KBM-7 (cell line): ENCODE data around the gene NR3C1.
A peak's percentile ranks its signal among the peaks of the same experiment; 100 is the strongest.

ENCODE experiments used
- DNase-seq: peaks from one replicate; pipeline ENCODE4 v3.0.0-alpha.2; 2015
- in situ Hi-C: fragments of 300-500 bp; cut with MboI; formaldehyde crosslinking; loops from 2 replicates; pipeline ENCODE4 v1.14.3; 2020; ENCODE audit warnings: low sequenced_read_pairs, low pct_unique_long_range_greater_than_20kb, mixed read lengths

NR3C1 gene

DNA sequence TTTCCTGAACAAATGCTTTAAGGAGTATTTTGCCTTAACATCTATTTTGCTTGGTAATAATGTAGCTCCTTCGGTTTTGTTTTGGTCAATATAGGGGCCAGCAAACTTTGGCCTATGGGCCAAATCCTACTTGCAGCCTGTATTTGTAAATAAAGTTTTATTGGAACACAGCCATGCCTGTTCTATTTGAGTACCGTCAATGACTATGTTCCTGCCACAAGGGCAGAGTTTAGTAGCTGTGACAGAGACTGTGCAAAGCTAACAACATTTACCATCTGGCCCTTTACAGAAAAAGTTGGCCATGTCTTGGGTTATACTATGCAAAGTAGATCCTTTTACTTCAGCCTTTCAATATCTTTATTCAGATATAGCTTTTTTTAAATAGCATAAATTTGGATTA, 113.4 kb downstream of the NR3C1 start:
- no peak for DNase-seq
- in situ Hi-C loops, result no loop called here

DNA sequence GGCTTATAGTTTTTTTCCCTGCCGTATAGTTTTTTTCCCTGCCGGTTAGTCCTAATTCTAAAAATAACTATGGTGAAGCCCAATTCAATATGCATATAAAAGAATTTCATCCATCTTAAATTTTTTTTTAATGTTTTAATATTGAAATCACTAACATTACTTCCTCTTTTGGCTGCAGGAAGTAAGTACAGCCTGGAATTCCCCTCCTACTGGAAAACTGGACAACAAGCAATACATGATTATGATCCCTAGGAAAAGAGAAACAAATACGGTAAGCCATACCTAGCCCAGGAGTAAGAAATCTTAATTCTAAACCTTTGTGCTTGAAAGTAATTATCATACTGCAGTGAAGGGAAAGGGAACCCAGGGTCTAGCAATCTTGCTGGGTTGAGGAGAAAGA, 119.0 kb downstream of the NR3C1 start:
- in situ Hi-C loops, result no loop called here
- DNase-seq, result no peak

DNA sequence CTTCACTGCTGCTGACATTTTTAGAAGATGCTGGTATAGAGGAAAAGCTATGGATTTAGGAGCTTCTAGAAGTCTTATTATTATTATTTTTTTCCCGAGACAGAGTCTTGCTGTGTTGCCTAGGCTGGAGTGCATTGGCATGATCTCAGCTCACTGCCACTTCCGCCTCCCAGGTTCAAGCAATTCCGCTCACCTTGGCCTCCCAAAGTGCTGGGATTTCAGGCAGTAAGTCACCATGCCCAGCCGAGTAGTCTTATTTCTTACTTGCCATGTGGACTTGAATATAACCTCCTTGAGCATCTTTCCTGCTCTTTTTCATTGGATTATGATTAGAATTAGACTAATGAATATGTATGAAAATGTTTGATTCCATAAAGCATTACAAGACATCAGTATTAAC, 119.5 kb downstream of the NR3C1 start:
- no peak for DNase-seq
- in situ Hi-C loops, result no loop called here

DNA sequence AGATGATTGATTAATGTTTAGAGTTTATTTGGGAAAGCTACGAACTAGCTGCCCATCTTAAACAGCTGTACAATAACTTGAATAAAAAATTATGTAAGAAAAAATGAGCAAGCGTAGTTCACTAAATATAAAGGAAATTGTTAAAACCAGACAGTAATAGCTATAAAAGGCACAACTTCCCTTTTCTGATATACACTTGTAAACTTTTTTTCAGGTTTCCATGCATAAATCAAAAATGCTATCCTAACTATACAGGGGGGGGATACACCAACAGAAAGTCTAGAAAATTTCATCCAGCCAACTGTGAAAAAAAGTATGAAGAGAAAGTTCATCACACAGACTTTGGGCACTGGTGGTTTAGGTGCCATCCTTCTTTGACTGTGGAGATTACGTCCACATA, 122.3 kb downstream of the NR3C1 start:
- DNase-seq, result peak; percentile 29
- in situ Hi-C loops, result no loop called here

DNA sequence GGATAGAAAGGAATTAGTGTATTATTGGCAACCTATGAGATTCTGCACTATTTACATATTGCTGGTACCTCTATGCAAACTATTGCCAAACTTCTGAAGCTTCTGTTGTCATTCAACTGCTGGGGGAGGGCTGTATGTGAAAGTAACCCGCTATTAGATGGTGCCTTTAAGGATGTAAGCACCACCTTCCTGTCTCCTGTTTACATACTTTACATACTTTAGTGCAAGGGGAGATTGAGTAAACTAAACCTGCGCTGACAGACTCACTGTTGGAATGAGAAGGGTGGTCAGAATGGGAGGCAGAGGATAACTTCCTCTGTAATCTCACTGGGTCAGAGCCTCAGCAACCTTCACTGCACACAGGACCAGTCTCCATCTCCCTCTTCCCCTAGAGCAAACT, 123.8 kb downstream of the NR3C1 start:
- no peak for DNase-seq
- in situ Hi-C loops, result no loop called here

DNA sequence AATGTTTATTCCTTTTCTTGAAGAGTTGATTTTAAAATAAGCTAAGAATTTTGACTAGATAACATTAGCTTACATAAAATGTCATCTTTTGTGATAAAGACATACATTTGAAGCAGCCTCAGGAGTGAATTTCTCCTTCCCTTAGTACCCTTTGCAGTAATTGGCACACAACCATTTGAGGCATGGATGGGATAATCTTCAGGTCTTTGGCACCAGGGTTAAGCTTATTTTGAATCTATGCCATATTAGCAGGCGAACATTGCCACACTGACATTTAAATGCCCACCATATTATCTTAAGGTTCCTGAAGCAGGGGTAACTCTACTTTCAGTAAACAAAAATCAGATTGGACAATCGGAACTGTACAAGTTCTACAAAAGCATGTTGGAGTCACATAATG, 126.0 kb downstream of the NR3C1 start:
- no peak for DNase-seq
- in situ Hi-C loops, result no loop called here

DNA sequence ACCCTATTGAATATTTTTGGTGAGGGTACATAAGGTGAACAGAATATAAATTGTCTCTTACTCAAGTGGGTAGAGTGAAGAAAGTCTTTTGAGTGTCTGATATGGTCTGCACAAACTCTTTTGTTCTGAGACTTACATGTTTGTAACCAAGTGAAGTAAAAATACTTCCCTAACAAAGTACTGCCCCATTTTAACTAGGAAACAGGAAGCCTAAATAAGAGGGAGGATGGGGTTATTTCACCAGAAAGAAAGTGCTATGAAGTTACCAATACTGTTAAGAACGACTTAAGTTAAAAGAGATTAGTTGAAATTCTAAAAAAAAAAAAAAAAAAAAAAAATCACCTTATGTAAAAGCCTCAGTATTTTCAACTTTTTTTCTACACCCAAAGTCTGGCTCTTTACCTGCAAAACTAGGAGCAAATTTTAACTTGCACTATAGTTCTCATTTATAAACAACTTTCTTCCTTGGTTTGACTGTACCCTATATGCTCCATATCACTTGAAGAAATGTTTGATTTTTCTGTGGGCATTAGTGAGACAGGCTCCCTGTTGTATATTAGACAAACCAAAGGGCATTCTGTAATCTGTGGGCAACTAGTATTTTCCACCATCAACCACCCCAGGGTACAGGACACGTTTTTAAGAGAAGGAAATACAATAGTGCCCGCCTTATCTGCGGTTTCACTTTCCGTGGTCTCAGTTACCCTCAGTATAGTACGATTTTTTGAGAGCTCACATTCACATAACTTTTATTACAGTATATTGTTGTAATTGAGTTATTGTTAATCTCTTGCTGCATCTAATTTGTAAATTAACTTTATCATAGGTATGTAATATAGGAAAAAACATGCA, 127.7 kb downstream of the NR3C1 start:
- in situ Hi-C loops, result no loop called here
- DNase-seq, result peak; percentile 31

DNA sequence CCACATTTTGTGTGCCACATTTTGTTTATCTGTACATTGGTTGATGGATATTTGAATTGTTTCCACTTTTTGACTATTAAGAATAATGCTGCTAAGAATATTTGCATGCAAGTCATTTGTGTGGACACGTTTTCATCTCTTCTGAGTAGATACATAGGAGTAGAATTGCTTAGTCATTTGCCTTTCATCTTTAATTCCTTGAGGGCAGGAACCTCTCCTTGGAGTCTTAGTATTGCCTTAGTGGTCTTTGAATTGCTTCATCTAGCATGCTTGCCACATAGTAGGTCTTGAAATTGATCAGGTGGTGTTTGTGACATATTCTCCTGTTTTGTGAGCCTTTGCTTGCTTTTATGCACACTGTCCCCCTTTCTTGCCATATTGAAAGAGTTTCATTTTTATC, 128.5 kb downstream of the NR3C1 start:
- no peak for DNase-seq
- in situ Hi-C loops, result no loop called here

DNA sequence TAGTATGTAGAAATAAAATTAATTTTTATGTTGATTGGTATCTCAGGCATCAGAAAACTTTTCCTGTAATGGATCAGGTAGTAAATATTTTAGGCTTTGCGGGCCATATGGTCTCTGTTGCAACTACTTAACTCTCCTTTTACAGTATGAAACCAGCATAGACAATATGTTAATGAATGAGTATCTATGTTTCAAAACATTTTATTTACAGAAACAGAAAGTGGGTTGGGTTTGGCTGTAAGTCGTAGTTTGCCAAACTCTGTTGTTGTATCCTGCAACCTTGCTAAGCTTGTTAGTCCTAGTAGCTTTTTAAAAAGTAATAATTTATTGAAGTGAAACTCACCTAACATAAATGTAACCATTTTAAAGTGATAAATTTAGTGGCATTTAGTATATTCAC, 132.1 kb downstream of the NR3C1 start:
- in situ Hi-C loops, result no loop called here
- no peak for DNase-seq

DNA sequence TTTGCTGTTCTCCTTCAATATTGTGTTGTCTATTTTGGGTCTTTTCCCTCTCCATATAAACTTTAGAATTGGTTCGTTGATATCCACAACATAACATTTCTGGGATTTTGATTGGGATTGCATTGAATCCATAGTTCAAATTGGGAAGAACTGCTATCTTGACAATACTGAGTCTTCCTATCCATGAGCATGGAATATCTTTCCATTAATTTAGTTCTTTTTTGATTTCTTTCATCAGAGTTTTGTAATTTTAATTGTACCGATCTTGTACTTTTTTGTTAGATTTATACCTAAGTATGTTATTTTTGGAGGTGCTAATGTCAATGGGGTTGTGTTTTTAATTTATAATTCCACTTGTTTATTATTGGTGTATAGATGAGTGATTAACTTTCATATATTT, 135.1 kb downstream of the NR3C1 start:
- DNase-seq, result no peak
- in situ Hi-C loops, result no loop called here

DNA sequence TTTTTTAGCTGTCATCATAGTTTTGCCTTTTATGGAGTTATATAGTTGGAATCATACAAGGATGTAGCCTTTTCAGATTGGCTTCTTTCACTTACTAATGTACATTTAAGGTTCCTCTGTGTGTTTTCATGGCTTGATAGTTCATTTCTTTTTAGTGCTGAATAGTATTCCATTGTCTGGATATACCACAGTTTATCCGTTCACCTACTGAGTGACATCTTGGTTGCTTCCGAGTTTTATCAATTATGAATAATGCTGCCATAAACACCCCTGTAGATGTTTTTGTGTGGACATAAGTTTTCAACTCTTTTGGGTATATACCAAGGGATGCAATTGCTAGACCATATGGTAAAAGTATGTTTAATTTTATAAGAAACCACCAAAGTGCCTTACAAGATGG, 136.3 kb downstream of the NR3C1 start:
- DNase-seq, result no peak
- in situ Hi-C loops, result no loop called here

DNA sequence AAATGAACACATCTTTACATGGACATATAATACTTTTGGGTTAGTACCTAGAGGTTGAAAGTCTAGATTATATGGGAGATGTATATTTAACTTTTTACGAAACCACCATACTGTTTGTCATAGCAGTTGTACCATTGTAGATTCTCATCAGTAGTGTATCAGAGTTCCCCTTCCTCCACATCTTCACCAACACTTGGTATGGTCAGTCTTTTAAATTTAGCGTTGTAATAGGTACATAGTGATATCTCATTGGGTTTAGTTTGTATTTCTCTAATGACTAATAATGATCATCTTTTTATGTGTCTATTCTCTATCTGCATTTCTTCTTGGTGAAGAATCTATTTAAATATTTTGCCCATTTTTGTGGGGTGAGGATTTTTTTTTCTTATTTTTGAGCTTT, 137.5 kb downstream of the NR3C1 start:
- in situ Hi-C loops, result no loop called here

DNA sequence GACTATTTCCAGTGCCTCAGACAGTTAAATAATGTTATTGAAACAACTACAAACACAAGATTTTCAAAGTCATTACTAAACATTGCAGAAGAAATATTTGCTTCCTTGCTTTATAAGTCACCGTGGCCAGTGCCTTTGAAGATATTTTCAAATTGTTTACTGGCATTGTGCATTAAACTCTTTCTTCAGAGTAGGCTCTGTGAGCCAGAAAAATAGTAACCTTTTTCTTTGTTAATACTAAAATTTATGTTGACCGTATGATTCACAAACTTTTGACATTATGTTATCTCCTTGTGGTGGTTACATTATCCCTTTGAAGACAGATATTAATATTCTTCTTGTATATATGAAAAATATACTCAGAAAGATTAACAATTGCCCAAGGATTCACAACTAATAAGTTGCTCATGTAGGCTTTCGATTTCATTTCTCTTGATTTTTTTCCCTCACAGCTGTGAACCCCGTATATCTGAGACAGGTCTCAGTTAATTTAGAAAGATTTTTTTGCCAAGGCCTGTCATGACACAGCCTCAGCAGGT, 140.1 kb downstream of the NR3C1 start:
- in situ Hi-C loops, result no loop called here
- DNase-seq, result no peak

More for the DNA sequence above, 137.5 kb downstream of the NR3C1 start:
- no peak for DNase-seq

DNA sequence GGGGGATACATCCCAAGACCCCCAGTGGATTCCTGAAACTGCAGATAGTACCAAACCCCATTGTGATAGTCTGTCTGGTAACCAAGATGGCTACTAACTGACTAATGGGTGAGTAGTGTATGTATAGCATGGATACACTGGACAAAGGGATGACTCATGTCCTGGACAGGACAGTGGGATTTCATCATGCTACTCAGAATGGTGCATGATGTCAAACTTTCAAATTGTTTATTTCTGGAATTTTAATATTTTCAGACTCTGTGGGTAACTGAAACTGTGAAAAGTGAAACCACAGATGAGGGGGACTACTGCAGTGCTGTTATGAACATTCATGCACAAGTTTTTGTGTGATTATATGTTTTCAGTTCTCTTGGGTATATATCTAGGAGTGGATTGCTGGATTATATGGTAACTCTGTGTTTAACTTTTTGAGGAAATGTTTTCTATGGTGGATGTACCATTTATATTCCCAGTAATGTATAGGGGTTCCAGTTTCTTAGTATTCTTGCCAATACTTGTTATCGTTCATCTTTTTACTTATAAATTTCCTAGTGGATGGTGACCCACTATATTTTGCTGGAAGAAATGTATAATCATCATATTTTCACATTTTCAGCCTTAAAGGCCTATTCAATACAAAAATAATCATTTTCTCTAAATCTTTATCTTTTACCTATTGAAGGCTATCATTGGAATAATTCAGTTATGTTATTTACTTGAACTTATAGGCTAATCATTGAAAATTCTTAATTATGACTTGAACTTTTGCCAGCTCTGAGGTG, 140.9 kb downstream of the NR3C1 start:
- in situ Hi-C loops, result no loop called here
- DNase-seq, result no peak

DNA sequence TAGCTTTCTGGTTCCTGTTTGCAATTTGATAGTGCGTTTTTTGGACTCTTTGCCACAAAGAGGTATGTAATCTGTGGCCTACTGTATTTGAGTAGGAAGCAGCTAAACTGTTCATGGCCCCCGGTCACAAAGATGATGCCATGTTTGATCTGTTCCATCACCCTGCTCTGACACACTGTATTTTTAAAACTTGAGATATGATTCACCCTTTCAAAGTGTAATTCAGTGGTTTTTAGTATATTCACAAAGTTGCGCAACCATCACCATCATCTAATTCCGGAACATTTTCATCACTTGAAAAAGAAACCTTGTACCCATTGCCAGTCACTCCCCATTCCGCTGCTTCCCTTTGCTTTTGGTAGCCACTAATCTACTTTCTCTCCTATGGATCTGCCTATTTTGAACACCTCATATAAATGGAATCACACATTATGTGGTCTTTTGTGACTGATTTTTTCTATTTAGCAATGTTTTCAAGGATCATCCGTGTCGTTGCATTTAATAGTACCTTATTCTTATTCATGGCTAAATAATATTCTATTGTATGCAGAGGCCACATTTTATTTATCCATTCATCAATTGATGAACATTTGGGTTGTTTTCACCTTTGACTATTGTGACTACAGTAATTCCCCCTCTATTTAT, 141.6 kb downstream of the NR3C1 start:
- no peak for DNase-seq
- in situ Hi-C loops, result no loop called here

DNA sequence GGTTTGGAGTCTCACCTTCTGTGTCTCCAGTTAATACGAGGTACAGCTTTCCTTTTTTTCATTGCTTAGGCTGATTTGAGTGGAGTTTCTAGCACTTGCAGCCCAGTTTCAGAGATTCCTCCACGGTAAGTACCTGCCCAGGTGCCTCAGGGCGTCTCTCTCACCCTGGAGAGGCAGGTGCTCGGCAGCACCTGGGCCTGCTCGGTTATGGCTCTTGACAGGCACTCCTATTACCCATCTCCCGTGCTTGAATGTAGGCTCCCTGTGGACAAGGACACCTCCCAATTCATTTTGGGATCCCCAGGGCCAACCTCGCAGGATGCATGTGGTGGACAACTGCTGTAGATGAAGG, 144.3 kb downstream of the NR3C1 start:
- no peak for DNase-seq
- in situ Hi-C loops, result no loop called here

DNA sequence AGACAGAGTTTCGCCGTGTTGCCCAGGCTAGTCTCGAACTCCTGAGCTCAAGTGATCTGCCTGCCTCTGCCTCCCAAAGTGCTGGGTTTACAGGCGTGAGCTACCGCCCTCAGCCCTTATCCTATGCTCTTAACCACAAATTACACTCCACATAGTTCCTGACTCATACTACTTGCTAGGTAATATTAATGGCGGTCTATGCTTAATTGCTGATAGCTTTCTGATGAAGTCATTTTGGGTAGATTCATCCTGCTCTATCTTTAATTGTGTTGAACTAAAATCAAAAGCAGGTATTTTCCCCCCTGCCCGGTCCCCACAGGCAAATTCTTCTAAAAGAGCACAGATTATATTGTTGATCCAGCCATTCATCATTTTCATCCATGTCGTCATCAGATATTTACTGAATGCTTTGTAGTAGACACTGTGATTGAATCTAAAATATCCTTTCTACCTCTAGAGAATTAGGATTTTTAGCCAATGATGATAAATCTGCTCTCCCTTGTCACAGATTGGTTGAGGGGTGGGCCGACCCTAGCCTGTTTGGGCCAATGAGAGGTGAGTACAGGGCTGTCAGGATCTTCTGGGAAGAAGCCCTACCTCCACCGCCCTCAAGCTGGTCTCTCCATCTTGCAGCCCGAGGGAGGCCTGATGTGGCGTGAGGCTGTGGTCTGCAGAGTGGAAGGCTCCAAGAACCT, 144.8 kb downstream of the NR3C1 start:
- no peak for DNase-seq
- in situ Hi-C loops, result no loop called here

DNA sequence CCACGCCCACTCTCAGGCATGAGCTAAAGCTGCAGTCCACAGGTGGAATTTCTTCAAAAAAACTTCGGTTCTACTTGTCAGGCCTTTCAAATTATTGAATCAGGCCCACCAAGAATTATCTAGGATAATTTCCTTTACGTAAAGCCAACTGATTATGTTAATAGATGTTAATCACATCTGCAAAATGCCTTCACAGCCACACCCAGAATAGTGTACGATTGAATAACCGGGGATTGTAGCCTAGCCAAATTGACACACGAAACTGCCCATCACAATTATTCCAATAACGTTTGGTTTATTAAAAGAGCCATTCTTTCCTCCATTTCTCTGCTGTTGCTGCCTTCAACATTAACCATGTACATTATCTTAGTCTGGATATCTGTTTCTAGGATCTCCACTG, 148.7 kb downstream of the NR3C1 start:
- in situ Hi-C loops, result no loop called here
- no peak for DNase-seq

DNA sequence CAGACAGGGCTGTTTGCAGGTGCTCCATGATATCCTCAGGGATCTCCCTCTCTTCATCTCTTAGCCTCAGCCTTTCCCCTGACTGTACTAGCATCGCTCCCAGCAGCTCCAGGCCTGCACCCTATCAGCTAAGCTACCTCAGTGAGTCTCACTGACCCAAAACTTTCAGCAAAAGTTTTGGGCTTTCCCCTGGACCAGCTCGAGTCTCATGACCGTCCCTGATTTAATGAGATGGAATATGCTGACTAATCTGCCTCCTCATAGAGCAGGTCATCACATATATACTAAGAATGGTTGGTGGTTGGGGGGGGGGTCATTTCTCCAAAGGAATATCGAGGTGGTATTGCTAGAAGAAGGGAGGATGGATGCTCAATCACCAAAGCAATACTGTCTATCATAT, 151.5 kb downstream of the NR3C1 start:
- no peak for DNase-seq
- in situ Hi-C loops, result no loop called here
